HG03025 (cell line): ENCODE data around the gene CSNK1E.
A peak's percentile ranks its signal among the peaks of the same experiment; 100 is the strongest.

ENCODE experiments used
- ATAC-seq: cut with Tn5 transposase; IDR thresholded peaks from one replicate; pipeline ENCODE4 v1.9.1; 2021; ENCODE audit warnings: mild to moderate bottlenecking, moderate library complexity; ENCODE audit not compliant: unreplicated experiment, low FRiP score

Gene CSNK1E

GRCh38 chr22:38309614-38310517 lies 7.4 kb downstream of the CSNK1E start:
- no peak for ATAC-seq

GRCh38 chr22:38308791-38309498 lies 8.3 kb downstream of the CSNK1E start:
- no peak for ATAC-seq

DNA sequence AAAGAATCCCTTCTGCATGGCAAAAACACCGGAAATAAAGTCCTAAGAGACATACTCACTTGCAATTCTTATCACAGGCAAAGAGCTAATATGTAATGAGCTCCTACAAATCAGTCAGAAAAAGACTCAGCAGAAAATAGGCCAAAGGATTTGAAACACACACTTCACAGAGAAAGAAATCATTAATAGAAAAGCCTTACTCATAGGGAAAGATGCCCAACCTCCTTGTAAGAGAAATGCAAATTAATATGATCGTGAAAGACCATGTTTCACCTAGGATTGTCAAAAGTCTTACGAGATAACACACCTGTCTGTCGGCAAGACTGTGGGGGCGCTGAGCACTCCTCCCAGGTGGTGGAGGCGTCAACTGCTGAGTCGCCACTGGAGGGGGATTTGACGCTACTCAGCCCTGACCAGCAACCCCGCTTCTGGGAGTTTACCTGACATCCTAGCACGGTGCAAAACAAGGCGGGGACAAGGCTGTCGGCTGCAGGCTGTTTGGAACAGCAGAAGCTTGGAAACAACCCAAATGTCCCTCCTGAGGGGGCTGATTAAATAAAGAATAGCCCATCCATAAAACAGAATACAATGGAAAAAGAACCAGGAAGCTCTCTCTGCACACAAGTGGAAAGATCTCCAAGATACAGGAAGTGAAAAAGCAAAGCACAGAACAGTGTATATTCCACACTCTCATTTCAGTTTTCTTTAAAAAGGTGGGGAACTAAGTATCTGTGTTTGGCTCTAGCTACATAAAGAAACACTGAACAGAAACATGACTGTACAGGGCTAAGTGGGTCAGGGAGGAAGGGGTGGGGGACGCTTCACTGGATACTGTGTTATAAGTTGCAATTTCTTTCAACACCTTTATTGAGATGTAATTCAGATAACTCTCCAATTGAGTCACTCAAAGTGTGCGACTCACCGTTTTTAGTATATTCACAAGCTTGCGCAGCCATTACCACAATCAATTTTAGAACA lies 11.5 kb downstream of the CSNK1E start:
- peak; percentile 43 for ATAC-seq

DNA sequence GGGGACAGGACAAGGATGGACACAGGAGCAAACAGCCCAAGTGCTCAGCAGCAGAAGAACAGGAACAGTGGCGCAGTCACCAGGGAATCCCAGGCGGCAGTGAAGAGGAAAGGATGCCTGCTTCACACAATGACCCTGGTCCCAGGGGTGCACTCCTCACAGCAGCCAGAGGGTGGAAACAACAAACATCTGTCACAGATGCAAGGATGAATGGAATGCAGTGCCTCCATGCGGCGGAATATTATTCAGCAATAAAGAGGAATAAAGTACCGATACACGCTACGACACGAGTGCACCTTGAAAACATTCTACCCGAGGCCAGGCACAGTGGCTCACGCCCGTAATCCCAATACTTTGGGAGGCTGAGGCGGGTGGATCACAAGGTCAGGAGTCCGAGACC lies 12.7 kb downstream of the CSNK1E start:
- no peak for ATAC-seq

DNA sequence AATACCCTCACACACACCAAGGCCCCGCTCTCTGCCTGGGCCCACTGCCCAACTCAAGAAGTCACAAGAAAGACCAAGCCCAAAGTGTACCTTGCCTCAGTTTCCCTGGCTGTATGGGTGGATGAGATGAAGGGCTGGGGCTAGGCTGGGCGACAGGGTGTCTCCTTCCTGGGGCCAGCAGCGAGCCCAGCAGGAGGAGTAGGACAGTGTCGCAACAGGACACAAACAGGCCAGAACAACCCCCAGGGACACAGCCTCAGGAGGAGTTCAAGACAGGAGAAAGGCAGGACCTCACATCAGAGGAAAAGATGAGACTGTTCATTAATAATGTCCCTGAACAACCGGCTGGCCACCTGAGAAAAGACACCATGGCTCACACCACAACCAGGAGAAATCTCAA lies 13.3 kb downstream of the CSNK1E start:
- ATAC-seq, result no peak

DNA sequence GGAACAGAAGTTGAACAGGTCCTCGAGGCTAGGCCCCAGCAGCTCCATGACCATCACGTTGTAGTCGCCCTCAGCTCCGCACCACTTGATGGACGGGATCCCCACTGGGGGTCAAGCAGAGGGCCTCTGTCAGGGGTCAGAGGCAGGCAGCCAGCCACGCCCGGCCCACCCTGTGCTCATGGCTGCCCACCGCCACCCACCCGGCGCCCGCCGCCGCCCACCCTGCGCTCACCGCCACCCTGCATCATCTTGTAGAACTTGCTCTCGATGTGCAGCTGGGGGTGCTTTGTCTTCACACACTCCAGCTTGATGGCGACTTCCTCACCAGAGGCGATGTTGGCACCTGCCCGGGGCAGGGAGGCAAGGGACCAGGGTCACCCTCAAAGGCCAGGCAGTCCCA lies 14.3 kb downstream of the CSNK1E start:
- no peak for ATAC-seq

GRCh38 chr22:38300946-38301345 lies 16.3 kb downstream of the CSNK1E start:
- ATAC-seq, result no peak

DNA sequence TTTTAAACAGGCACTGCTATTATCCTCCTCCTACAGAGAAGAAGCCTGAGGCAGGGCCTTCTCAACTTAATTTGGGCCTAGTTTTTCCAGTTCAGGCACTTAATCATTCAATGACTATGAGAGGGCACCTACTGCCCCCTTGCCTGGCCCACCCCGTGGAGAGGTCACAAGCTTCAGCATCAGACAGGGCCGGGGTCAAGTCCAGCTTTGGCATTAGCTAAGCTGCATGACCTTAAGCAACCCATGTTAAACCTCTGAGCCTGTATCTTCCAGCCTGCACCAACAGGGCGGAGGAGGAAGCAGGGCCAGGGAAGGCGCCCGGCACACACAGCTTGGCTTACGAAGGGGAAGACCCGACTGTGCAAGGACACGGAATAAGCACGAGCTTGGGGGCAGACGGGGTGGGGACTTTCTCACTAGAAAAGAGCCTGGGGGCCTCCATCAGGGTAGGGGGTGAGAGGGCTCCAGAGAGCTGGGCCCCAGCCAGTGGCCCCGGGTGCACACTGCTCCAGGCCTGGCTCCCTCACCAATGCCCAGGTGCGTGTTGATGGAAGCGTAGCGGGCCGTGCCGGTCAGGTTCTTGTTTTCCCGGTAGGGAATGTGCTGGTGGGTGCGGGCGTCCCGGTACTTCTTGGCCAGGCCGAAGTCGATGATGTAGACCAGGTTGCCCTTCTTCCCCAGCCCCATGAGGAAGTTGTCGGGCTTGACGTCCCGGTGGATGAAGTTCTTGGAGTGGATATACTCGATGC lies 16.9 kb downstream of the CSNK1E start:
- no peak for ATAC-seq

GRCh38 chr22:38299770-38300102 lies 17.5 kb downstream of the CSNK1E start:
- no peak for ATAC-seq

DNA sequence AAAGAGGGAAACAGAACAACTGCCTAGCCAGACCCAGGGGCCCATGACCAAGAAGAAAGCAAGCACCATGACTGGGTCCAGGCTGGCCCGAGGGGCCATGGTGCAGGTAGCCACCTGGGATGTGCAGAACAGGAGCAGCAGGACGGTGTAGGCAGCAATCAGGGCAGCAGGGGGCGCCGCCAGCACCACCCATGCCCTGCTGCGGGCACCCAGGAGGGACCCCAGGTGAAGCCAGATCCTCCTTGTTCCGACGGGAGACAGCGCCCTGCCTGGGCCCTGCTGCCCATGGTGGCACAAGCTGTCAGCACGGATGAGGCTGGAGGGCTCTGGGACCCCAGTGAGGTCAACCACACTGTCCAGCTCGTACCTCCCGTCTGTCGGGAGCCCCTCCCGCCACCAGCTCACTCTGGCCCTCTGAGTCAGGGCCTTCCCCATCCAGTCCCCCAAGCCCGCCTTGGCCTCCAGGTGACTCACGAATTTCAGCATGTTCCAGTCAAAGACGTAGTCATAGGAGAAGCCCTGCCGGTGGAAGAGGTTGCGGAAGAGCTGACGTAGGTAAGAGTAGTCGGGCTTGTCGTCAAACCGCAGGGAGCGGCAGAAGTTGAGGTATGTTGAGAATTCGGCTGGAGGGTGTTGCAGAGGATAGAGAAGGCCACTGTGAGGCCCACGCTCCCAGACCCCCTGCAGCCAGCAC lies 18.8 kb downstream of the CSNK1E start:
- ATAC-seq, result no peak

GRCh38 chr22:38296372-38296771 lies 20.9 kb downstream of the CSNK1E start:
- no peak for ATAC-seq

DNA sequence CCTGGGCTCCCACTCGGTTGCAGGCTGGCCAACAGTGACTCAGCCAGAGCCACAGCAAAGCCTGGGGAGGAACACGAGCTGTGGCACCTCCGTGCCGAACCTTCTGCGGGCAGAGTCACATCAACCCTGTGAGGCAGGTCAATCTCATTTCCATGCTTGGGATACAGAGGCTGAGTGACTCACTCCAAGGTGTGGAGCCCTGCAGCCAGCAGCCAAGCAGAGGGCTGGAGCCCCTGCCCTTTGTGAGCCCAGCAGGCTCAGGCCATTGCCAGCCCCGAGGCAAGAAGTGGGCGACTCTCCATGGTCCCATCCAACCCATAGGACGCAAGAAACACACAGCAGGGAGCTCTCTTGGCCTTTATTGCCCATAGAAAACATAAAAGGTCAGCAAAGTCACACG lies 21.4 kb downstream of the CSNK1E start:
- no peak for ATAC-seq

DNA sequence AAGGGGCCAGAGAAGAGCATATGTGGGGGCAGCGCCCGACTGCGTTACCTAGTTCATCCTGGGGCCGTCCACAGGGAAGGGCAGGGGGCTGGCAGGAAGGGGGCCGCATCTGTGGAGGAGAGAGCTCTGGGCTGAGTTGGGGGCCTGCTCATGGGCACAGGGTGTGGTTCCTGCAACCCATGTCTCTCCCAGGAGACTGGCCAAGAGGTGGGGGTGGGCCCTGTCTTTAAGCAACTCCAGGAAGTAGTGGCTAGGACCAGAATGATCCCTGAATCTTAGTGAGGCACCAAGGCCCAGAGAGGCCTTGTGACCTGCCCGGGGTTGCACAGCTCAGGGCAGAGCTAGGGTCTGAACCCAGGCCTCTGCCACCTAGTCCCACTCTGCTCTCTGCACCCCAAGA lies 21.9 kb downstream of the CSNK1E start:
- ATAC-seq, result no peak

- ATAC-seq, result no peak
These were observed 23.0 kb downstream of the CSNK1E start for GRCh38 chr22:38294193-38294592.

DNA sequence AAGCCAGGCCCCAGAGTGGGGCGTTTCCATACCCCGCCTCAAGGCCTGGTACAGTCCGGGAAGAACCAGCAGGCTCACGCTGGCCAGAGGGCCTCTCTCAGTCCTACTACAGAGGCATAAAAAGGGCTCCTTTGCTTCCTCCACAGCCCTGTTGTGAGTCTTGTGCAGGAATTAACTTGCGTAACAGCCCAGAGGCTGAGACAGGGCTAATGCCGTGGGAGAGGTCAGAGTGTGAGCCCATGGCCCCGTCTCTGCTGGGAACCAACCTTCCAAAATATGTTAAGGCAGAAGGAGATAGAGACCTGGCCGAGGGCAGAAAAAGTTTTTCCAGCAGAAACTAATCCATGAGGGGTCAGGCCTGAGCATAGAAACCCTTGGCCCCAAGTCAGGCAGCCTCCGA lies 24.5 kb downstream of the CSNK1E start:
- ATAC-seq, result no peak

DNA sequence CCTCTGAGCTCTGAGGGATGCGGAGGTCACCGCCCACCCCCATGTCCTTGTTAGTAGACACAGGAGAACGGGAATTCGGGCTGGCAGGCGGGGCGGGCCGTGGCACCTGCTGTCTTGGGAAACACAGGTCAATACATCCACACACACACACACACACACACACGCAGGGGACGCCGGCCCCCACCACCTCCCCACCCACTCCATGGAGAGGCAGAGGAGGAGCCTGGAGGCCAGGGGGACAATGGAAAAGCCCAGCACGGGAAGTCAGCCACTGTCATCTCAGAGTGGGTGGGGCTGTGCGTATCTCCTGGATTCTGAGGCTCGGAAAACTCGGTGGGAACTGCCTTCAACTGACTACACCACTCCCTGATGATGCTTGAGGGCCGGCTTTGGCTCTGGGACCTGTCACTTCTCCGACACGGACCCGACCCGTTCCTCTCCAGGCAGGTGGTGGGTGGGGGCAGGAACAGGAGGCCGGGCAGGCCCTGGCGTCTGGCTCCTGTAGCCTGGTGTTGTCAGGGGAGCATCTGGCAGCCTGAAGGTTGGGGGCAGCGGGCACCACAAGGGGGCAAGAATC lies 25.9 kb downstream of the CSNK1E start:
- no peak for ATAC-seq

DNA sequence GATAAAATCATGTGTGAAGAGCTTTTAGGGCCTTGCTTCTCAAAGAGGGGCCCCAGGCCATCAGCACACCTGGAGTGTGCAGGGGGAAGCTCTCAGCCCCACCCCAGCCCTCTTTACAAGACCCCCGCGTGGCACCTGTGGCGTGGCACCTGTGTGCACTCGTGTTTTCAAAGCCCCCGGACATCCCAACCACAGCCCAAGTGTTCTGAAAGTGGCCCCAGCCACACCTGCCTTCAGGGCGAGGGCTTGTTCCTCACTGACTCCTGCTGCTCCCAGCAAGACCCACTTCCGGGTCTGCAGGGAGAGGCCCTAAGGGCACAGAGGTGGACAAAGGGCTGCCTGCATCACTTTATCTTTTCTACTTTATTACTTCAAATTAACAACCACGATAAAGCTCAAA lies 26.9 kb downstream of the CSNK1E start:
- no peak for ATAC-seq

- ATAC-seq, result no peak
These were observed 27.6 kb downstream of the CSNK1E start for GRCh38 chr22:38289583-38290082.
